Measurements from ENCODE around the gene GFI1B. TPM values are rescaled to one million over a fixed set of nuclear protein-coding genes. Genes with fewer than 3 reads are reported as not detected.

GFI1B gene
- total and polyA plus RNA-seq, 4 donors: 0.05 to 53.6 TPM; not detected in 2

Small RNA genes within 50 kb of the gene (small RNA-seq; reads per million reads assigned to genes)
- gene AL593851.1 (not detected), gene MIR548AW (not detected), gene RNU7-21P (not detected)

Other genes with a start within 250 kb of the GFI1B start
- under 1 TPM; 0.08 to 0.14 TPM for gene AK8, start 100.4 kb upstream of the GFI1B start, total RNA-seq
- under 1 TPM; 0.07 to 0.26 TPM for gene AK8, start 100.4 kb upstream of the GFI1B start, polyA plus RNA-seq
- under 1 TPM; 0.67 to 0.84 TPM for gene SPACA9, start 99.8 kb upstream of the GFI1B start, total RNA-seq
- gene SPACA9, start 99.8 kb upstream of the GFI1B start, polyA plus RNA-seq: 1 to 10 TPM; 1.1 to 1.3 TPM
- 10 to 100 TPM; 19.9 to 33.5 TPM for gene TSC1, start 34.1 kb upstream of the GFI1B start, total RNA-seq
- gene TSC1, start 34.1 kb upstream of the GFI1B start, polyA plus RNA-seq: 10 to 100 TPM in 1 of 2 donors, 1 to 10 TPM in 1; 4.6 to 11.3 TPM
- gene GTF3C5, start 52.3 kb downstream of the GFI1B start, total RNA-seq: 10 to 100 TPM; 20.9 to 26.2 TPM
- 10 to 100 TPM; 13.2 to 15.5 TPM for gene GTF3C5, start 52.3 kb downstream of the GFI1B start, polyA plus RNA-seq
- under 1 TPM; 0.09 to 0.25 TPM for gene CEL, start 83.3 kb downstream of the GFI1B start, total RNA-seq
- under 1 TPM in 1 of 2 donors, not detected in 1; 0.08 TPM for gene CEL, start 83.3 kb downstream of the GFI1B start, polyA plus RNA-seq
- gene RALGDS, start 142.5 kb downstream of the GFI1B start, total RNA-seq: 10 to 100 TPM in 1 of 2 donors, 1 to 10 TPM in 1; 9.5 to 19.0 TPM
- 1 to 10 TPM; 1.3 to 5.0 TPM for gene RALGDS, start 142.5 kb downstream of the GFI1B start, polyA plus RNA-seq
- 10 to 100 TPM in 1 of 2 donors, 1 to 10 TPM in 1; 3.4 to 25.7 TPM for gene GBGT1, start 185.2 kb downstream of the GFI1B start, total RNA-seq
- gene GBGT1, start 185.2 kb downstream of the GFI1B start, polyA plus RNA-seq: 1 to 10 TPM in 1 of 2 donors, under 1 TPM in 1; 0.33 to 1.2 TPM
- gene OBP2B, start 230.6 kb downstream of the GFI1B start, total RNA-seq: not detected
- gene OBP2B, start 230.6 kb downstream of the GFI1B start, polyA plus RNA-seq: not detected